Endometrial microvascular endothelial cells (primary cell): ENCODE measurements around the gene UBXN4. TPM values are rescaled to one million over a fixed set of nuclear protein-coding genes. Genes with fewer than 3 reads are reported as not detected.
"Not testable (repeated sequence)": the region's sequence is repeated elsewhere in the genome, so short reads cannot be mapped to it uniquely, and the experiment has no call there.

Experiments
- in situ Hi-C: cut with HindIII; loops from 2 replicates; pipeline ENCODE4 v1.10.0; 2017; ENCODE audit warnings: low sequenced_read_pairs, low pct_unique_long_range_greater_than_20kb; ENCODE audit errors: inconsistent ontology term
- total RNA-seq: library from RNA; depleted of rRNA; stranded (reverse); fragments of >200 nt; gene quantifications from one replicate; pipeline ENCODE4 v1.2.3, GENCODE V29; 2015; ENCODE audit errors: inconsistent ontology term

The UBXN4 gene, protein sequence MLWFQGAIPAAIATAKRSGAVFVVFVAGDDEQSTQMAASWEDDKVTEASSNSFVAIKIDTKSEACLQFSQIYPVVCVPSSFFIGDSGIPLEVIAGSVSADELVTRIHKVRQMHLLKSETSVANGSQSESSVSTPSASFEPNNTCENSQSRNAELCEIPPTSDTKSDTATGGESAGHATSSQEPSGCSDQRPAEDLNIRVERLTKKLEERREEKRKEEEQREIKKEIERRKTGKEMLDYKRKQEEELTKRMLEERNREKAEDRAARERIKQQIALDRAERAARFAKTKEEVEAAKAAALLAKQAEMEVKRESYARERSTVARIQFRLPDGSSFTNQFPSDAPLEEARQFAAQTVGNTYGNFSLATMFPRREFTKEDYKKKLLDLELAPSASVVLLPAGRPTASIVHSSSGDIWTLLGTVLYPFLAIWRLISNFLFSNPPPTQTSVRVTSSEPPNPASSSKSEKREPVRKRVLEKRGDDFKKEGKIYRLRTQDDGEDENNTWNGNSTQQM
- 61.4 TPM for total RNA-seq

DNA sequence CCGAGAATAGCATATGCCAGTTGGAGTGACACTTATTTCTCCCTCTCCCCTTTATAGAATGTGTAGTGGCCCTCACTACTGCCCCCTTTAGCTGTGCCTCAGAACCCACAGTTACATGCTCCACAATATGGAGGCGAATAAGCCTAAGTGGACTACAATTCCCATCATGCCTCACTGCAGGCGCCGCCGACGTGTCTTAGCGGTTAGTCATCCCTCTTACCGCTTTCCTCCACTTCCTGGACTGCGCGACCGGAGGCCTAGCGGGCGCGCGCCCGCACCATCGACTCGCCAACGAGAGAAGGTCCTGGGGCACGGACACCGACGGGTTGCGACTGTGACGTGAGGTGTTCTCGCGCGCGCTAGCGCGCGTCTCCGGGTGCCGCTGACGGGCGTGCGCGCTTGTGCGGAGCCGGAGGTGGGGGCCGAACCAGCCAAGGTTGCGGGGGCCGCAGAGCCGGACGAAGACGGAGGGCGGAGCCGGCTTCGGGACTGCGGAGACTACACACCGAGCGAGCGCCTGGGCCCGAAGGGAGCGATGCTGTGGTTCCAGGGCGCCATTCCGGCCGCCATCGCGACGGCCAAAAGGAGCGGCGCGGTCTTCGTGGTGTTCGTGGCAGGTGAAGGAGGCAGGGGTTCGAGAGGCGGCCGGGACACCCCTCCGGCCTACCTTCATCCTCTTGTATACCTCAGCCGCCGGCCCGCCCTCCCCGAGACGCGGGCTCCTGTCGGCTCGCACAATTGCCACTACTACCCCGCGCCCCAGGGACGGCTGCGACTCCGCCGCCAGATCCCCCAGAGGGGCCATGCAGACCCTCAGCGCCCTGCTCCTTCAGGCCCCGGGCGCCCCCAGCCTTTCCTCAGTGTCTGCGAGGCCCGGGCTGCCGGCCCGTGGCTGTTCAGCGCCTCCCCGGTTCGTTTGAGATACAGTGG lies at the start of gene UBXN4:
TSS of gene UBXN4 (plus strand) at position 461 of the 930 bp plus-strand sequence. CDS start at position 536, 75 bp downstream.
- in situ Hi-C loops = no loop called here

DNA sequence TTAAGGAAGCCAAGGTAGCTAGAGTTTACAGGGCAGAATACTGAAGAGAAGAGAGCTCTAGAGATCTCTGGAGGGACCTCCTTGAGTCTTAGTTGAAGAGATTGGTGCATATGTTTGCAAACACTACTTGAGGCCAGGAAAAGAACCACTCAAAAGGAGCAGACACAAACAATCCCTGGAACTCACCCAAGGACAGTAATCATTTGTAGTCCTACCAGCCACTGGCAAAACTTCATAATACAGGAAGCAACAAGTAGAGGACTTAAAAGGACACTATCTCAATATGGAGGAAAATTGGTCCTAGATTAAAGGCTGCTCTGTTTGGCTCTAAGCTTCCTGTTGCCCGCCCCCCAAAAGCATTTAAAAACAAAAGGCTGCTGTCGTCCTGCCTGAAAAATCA lies 46.9 kb upstream of the UBXN4 start:
- in situ Hi-C loops = no loop called here

DNA sequence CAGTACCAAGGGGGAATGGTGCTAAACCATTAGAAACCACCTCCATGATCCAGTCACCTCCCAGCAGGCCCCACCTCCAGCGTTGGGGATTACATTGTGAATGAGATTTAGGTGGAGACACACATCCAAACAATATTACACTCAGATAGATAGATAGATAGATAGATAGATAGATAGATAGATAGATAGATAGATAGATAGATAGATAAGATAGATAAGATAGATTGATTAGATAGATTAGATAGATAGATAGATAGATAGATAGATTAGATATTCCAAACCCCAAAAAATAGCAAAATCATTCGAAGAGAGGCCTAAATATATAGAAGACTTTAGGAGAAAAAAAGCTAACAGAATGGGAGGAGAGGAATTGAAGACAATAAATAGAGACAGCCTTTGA lies 42.8 kb upstream of the UBXN4 start:
- in situ Hi-C loops = no loop called here

DNA sequence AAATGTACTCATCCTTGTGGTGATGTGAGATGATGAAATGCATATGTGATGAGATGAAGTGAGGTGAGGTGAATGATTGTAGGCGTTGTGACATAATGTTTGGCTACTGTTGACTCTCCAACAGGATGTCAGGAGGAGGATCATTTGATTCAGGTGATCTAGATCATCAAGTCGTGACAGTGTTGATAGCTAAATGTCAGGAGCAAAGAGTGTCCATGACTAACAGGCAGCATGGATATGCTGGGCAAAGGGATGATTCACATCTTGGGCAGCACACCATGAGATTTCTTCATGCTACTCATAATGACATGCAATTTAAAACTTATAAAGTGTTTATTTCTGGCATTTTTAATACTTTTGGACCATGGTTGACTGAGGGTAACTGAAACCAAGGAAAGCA lies 40.2 kb upstream of the UBXN4 start:
- in situ Hi-C loops = no loop called here

DNA sequence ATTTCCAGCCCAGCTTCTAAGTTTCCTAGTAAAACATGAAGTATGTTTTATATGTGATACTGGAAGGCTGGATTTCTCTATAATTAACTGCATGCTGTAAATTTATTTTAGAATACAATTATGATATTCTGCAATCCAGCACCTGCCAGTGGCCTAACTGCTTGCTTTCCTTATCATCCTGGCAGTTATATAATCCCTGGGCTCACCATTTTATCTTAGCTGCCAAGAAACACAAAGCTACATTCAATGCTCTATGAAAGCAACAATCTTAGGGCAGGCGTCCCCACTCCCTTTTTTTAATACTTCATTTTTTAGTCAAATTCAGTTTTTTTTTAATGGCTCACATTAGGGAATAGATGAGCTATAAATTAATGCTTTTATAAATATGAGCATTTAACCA lies 38.4 kb upstream of the UBXN4 start:
- in situ Hi-C loops = no loop called here

DNA sequence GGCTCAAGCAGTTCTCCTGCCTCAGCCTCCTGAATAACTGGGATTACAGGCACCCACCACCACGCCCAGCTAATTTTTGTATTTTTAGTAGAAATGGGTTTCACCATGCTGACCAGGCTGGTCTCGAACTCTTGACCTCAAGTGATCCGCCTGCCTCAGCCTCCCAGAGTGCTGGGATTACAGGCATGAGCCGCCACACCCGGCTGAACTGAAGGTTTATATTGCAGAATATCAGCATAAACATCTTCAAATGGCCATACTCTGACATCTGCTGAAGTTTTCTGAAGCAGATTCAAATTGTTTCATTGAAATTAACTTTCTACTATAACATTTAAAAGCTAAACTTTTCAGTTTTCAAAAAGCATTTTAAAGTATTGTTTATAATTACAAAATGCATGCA lies 37.6 kb upstream of the UBXN4 start:
- in situ Hi-C loops = not testable (repeated sequence)

DNA sequence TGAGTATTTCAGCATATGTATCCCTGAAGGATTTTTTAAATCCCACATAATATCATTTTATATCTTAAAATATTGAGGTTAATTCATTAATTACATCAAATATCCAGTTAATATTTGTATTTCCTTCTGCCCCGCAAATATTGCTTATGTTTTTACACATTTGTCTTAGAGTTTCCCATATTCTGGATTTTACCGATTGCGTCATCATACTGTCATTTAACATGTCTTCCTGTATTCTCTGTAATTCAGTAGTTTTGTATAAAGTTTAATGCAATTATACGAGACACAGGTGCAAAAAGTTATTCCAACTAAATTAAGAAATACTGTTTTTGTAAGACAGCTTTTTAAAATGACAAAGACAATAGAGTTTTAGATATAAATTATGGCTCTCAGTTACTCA lies 33.5 kb upstream of the UBXN4 start:
- in situ Hi-C loops = no loop called here

DNA sequence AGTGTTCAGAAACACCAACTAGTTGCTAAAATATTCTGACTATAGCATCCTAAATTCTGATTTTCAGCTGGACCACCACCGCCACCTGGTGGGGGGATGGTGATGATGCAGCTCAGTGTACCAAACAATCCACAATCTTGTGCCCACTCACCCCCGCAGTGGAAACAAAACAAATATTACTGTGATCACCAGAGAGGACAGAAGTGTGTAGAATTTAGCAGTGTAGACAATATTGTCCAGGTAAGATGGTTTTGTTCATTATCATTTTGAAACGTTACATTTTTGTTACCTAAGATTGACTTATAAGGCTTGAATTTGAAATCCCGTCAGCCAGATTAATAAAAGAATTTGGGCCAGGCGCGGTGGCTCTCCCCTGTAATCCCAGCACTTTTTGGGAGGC lies 31.7 kb upstream of the UBXN4 start:
- in situ Hi-C loops = no loop called here

DNA sequence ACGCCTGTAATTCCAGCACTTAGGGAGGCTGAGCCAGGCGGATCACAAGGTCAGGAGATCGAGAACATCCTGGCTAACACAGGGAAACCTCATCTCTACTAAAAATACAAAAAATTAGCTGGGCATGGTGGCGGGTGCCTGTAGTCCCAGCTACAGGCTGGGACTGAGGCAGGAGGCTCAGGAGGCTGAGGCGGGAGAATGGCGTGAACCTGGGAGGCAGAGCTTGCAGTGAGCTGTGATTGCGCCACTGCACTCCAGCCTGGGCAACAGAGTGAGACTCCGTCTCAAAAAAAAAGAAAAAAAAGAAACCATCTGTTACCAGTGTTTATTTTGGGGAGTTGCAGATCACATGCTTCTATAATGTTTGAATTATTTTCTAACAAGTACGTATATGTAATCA lies 26.6 kb upstream of the UBXN4 start:
- in situ Hi-C loops = not testable (repeated sequence)

DNA sequence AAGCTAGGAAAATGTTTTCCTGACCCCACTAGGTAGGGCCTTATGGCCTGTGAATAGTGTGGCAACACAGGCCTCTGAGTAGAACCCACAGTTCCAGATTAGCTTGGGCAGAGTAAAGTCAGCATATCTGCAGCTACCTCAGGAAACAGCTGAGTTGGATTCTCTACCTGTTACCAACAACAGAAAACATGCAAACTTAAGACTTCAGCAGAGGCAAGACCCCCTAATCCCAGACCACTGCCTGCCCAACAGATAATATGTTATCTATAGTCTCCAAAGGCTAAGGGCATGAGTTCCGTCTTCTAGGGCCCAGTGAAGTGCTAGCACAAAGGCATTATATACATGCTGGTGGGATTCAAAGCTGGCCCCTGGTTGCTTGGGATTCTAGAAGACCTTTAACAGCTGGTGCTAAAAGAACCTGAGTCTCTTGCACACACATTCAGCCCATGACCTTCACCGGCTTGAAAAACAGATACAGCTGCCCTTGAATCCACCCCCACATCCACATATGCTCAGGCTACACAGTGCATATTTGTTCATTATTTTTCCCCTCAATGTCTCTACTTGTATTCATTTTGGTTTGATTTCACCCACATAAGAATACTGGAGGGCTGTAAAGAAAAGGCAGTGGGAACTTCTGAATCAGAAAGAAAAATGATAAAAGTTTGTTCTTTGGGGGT lies 13.5 kb upstream of the UBXN4 start:
- in situ Hi-C loops = no loop called here

DNA sequence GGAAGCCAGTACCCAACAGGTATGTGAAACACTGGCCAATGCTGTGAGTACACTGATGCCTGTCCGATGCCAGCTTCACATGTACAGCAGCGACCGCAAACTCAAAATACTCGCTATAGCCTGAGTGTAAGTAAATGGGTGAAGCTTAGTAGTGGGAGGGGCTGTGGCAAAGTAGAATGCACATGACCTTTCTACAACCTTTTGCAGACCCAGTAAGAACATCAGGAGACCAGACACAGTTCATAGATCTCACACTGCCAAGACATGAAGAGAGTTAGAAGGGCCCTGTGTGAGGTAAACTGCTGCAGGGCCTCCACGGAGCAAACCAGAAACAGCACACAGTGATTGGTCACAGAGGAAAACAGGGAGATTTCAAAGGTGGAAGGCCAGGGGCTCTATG lies 9.1 kb upstream of the UBXN4 start:
- in situ Hi-C loops = no loop called here

DNA sequence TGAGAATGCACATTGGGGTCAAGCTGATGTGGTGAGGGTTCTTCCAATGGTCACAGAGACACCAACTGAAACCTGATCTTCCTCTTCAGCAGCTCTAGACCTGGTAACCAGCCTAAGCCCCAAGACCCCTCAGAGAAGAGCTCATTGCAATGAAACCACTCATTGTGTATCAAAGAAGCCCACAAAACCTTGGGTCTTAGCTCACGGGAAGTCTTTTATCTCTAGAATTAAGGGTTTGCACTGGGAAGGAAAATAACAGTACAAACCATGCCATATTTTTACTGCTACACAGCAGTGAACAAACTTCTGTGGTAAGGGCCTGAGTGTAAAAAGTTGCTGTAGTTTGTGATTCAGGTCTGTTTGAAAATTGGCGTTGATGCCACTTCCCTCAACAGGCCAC lies 8.6 kb upstream of the UBXN4 start:
- in situ Hi-C loops = no loop called here

DNA sequence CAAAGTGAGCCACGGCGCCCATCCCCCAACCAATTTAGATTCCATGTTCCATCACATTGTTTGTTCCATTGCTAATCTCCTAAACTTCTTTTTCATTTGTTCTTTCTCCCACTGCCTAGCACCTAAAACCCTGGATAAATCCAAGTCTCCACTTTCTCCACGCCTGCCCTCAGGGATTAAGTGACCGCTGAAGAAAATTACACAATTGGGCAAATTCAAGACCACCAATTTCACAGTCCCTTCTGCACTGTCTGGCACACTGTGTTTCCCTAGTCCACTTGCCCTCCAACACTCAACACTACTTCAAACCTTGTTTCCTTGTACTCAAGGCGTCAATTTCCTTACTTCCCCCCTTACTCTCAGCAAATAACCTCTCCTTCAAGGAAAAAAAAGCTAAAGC lies 5.1 kb upstream of the UBXN4 start:
- in situ Hi-C loops = no loop called here

DNA sequence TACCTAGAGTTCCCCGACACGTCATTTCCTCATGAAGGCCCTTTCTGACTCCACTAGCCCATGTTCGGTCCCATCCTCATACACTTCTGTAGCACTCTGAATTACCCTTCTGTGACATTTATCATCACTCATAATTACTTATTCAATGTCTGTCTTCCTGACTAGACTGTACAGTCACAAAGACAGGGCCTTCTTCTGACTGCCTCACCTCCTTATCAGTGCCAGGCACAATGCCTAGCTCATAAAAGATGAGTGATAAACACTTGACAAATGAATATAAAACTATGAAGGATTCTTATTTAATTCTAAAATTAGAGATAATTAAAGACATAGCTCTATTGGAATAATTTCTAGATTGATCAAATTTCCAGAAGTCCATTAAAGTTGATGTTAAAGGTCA lies 1.4 kb upstream of the UBXN4 start:
- in situ Hi-C loops = no loop called here

DNA sequence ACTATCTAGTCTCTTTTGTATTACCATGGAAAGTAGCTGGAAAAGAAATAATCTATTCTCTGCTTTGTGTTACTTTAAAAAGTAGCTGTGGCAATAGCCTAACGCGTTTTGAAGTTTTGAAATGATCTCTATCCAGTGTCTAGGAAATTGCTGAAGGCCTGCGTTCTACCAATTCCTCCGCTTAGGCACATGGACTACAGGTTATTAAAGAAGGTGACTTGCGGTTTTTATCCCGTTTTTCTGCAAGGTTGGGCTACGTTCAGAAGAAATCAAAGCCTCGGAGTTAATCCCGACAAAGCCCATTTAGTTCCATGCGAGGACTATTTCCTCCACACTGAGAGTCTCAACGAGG lies 636 bp upstream of the UBXN4 start:
- in situ Hi-C loops = no loop called here

DNA sequence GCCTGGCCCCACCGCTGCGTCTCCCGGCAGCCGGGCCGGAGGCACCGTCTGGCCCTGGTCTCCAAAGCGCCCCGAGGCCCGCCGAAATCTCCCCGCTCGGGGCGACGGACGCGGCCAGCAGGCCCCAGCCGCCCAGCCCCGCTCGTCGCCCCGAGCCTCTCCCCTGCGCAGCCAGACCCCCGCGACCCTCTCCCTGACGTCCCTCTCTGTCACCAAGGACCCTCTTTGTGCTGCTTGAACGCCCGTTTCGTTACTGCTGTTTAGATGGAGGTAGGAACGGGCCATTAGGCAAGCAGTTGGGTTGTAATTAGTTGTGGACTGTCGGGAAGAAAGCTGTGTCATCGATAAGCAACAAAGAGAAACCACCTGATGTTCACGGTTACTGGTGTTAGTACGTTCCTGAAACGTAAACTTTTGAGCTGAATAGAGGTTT lies 686 bp downstream of the UBXN4 start:
- in situ Hi-C loops = no loop called here

DNA sequence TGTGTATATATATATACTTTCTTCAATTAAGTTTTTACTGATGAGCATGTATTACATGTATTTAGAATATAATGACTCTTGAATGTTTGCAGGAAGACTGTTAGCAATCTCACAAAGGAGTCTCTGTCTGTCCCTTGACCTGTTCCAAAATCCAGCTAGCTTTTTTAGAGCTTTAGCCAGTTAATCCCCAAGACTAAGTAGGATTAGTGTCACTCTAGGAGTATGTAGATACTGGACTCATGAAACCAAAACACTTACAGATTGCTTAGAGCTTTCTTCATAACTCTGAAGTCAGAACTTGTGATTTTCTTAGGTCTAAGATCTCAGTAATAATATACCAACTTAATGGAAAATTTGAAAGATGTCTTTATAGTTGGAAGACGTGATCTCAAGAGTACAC lies 2.2 kb downstream of the UBXN4 start:
- in situ Hi-C loops = no loop called here

DNA sequence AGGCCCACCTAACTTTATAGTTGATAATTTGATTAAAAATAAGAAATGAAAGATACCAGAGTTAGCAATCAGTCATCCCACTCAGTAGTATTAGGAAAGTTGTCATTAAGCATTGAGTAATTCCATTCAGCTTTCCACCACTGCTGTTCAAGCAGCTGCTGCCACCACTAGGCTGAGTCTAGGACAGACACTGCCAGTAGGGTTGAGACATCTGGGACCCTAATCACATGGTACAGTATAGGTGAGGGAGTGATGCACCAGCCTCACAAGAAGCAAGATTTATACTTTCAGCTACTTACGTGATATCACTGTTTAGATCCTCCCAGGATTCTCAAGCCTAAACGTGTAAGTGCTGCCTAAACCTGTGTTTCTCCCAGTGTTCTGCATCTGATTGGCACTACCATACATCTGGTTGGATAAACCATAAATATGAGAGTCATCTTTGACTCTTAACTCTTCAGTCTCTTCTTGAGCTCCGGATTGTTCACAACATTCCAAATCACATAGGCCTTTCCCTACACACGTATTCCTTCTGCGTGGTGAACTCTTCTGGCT lies 3.2 kb downstream of the UBXN4 start:
- in situ Hi-C loops = no loop called here

DNA sequence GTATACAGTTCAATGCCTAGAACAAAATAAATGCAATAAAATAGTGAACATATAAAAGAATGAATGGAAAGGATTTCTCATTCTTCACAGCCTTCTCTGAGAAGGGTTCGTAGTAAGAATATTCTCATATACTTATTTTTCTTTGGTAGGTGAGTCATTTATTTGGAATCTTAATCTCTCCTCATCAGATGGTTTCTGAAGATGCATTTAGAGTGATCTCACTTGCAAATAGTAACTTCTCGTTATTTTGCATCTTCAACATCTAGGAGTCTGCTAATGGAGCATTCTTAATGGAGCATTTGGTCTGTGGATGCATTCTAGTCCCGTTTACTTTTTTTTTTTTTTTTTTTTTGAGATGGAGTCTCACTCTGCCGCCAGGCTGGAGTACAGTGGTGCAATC lies 3.9 kb downstream of the UBXN4 start:
- in situ Hi-C loops = no loop called here
